Measurements from ENCODE around the gene ATP7B.

Gene ATP7B

DNA sequence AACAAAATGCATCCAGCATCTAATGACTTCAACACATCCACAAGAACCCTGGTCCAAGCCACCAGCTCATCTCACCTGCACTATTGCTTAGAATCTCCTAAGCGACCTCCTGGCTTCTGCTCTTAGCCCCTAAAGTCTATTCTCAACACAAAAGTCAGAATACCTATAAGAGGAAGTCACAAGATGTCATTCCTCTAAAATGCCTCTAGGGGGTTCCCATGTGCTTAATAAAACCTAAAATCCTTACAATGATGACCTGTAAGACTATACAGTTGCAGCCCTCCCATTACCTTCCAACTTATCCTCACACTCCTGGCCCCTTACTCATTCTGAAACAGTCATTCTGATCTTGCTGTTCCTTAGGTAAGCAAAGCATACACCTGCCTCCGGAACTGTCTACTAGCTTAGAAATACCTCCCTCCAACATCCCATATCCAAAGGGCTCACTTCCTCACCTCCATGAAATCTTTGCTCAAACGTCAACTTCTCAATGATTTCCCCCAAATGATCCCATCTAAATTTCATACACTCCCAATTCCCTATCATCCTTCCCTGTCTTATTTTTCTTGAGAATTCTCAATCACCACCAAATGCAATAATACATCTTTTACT lies 10.0 kb downstream of the ATP7B start:
- DNase-seq (ENCODE audit: low read depth) = peak; percentile 56
- H3K4me3 ChIP-seq (ENCODE audit: low read depth, low read length) = no peak overlapping the region
- TF ChIP-seq, protein P1, sequence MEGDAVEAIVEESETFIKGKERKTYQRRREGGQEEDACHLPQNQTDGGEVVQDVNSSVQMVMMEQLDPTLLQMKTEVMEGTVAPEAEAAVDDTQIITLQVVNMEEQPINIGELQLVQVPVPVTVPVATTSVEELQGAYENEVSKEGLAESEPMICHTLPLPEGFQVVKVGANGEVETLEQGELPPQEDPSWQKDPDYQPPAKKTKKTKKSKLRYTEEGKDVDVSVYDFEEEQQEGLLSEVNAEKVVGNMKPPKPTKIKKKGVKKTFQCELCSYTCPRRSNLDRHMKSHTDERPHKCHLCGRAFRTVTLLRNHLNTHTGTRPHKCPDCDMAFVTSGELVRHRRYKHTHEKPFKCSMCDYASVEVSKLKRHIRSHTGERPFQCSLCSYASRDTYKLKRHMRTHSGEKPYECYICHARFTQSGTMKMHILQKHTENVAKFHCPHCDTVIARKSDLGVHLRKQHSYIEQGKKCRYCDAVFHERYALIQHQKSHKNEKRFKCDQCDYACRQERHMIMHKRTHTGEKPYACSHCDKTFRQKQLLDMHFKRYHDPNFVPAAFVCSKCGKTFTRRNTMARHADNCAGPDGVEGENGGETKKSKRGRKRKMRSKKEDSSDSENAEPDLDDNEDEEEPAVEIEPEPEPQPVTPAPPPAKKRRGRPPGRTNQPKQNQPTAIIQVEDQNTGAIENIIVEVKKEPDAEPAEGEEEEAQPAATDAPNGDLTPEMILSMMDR (IDR thresholded peaks at IDR 0.05; ENCODE audit: insufficient read depth, low read depth, low read length, missing control alignments) = peak; percentile 65

DNA sequence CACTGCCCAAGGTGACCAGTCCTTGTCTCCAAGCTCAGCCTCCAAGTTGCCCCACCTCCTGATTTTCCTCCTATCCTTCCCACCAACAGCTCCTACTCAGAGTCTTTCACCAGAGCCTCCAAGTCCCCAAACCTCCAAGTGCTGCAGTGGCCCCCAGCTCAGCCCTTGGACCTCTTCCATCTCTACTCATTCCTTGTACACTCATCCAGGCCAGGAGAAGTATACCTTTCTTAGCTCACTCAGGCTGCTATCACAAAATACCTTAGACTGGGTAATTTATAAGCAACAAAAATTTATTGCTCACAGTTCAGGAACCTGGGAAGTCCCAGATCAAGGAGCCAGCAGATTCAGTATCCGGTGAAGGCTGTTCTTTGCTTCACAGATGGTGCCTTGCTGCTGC lies 11.3 kb downstream of the ATP7B start:
- DNase-seq (ENCODE audit: low read depth) = no peak
- no peak overlapping the region for H3K4me3 ChIP-seq (ENCODE audit: low read depth, low read length)
- TF ChIP-seq, protein P1 (IDR thresholded peaks at IDR 0.05; ENCODE audit: insufficient read depth, low read depth, low read length, missing control alignments) = no peak

DNA sequence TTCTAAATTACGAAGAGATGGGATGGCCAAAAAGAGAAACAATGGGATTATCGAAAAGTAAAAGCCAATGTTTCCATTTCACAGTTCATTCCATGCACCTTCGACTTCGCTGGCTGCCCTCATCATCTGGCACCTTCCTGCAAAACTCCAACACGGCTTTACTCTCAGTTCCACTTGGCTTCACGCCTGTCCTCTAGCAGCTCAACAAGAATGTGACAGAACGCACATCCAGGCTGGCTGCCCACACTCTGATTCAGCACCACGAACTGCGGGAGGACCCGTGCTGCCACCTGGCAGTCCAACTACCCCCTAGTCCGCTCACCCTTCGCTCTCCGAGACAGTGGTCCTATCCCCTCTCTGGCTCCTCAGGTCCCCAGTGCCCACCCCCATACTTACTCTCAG lies 11.7 kb downstream of the ATP7B start:
- H3K4me3 ChIP-seq (ENCODE audit: low read depth, low read length) = no peak overlapping the region
- no peak for DNase-seq (ENCODE audit: low read depth)
- TF ChIP-seq, protein P1 (IDR thresholded peaks at IDR 0.05; ENCODE audit: insufficient read depth, low read depth, low read length, missing control alignments) = no peak

DNA sequence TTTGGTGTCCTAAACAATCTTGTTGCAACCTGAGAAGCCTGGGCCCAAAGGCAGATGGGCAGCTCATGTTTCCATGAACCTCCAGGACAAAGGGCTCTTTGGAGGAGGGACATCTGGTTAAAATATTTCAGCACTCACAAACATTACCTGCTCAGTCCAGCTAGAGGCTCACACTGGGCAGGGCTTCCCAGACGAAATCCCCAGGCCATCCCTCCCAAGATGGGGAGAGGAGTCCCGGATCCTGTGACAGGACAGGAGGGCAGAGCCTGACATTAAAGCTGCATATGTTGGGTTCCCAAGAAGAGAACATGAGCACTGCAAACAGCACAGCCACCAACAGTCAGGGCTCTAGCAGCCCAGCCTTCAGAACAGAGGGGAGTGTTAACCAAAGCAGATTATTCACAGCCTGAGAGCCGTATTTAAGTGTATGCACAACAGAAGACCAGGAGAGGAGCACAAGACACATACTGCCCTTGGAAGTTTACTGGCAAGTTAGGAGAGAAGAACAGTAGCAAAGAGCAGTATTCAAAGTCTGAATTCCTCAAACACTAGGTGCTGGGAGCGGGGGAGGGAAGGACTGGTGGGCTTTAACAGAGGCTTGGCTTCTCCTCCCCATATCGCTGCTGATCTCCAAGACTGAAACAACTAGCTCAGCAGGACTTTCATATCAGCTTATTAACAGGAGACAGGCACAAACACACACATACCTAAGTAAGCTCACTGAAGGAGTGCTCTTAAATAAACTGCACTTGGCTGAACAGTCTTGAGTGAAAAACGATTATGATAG lies 12.3 kb downstream of the ATP7B start:
- DNase-seq (ENCODE audit: low read depth) = no peak
- no peak overlapping the region for H3K4me3 ChIP-seq (ENCODE audit: low read depth, low read length)
- TF ChIP-seq, protein P1 (IDR thresholded peaks at IDR 0.05; ENCODE audit: insufficient read depth, low read depth, low read length, missing control alignments) = no peak

DNA sequence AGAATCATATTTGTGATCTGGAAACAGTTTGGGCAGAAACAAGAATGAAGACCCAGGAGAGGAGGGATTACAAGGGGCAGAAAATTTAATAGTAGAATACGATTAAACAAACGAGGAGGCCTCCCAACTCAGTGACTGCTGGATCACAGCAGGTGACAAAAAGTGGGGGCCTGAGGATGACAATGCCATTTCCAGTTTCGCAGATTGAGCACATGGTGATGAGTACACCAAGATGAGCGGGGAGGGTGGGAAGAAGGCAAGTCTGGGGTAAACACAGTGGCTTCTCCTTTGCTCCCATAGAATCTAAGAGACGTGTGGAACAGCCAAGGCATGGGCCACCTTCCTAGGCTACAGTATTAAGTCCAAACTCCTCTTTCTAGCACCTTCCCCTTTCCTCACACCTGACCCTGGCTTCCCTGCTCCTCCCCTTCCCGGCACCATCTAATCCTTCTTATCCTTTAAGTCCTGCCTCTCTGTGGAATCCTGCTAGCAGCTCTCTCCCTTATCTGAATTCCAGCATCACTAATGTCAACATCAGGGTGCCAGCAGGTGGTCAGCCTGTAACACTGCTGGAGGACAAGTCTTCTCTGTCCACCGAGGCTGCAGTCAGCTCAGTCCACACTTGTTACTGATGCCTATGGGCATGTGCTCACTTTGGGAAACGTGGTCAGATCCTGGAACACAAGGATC lies 13.5 kb downstream of the ATP7B start:
- no peak overlapping the region for H3K4me3 ChIP-seq (ENCODE audit: low read depth, low read length)
- TF ChIP-seq, protein P1 (IDR thresholded peaks at IDR 0.05; ENCODE audit: insufficient read depth, low read depth, low read length, missing control alignments) = no peak
- DNase-seq (ENCODE audit: low read depth) = no peak

DNA sequence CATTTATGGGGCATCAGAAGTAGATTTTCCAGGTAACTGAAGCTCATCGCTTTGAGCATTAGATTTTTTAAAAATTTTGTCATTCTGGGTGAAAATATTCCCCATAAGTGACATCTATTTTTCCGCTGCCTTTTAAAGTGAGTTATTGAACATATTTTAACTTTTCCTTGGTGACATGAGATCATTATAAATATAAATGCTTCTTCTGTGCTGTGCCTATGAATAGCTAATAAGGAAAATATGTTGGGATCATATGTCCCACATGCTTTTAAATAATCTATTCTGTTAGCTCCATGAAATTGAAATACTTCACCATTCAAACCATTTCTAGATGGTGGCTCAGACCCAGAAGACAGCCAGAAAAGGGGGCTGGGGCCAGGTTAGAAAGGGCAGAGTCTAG lies 14.1 kb downstream of the ATP7B start:
- TF ChIP-seq, protein P1 (IDR thresholded peaks at IDR 0.05; ENCODE audit: insufficient read depth, low read depth, low read length, missing control alignments) = no peak
- no peak overlapping the region for H3K4me3 ChIP-seq (ENCODE audit: low read depth, low read length)
- DNase-seq (ENCODE audit: low read depth) = no peak

Measured in GM12865 (cell line).